Measurements from ENCODE around the gene EFCAB9. TPM values are rescaled to one million over a fixed set of nuclear protein-coding genes. Genes with fewer than 3 reads are reported as not detected.

The EFCAB9 gene
- total RNA-seq, 4 donors from 2014 or later: not detected

DNA sequence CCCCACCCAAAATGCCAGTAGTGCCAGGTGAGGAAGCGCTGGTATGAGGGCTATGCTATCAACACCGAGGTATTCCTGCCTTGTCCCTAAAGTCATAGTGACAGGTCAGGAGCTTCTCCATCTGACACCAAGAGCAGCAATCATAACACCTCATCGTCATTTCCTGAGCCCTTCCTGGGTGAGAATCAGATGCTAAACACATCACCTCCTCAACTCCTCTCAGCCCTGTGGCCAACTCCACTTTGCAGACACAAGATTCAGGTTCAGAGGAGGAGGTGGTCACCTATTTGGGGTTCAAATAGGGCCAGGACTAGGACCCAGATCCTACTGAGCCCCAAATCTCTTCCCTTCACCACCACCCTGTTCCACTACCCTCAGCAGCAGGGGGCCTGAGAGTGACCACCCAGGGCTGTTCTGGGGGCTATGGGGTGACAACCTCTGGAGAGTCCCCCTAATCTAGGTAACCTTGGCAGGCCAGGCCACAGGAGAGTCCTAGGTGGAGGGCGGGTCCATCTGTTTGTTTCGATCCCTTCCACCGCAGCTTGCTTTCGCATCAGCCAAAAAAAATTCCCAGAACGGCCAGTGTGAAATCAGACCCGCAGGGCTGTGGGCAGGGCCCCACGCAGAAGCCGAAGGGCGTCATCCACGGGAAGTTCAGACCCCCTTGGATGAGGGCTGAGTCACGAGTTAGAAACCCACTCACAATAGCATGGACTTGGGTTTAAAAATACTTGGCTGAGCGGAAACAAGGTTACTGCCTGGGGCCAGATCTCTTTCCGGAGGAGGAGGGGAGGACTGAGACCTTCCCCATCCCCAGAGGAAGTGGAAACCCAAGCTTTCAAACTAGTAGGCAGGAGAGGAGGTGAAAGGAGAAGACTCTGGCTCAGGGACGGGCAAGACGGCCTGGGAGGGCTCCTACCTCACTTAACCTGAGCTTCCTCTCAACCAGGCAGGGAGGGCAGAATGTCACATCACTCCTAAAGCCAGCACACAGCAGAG lies 14.7 kb upstream of the EFCAB9 start:
- peak overlapping the region; percentile 22 for H3K4me3 ChIP-seq

GRCh38 chr5:172180936-172181335 lies 13.0 kb upstream of the EFCAB9 start:
- no peak for DNase-seq (ENCODE audit: low spot score in 2 of 2)
- Histone ChIP-seq H3K27ac (no peak overlapping the region), H3K27me3 (no peaks in the 10 kb centered on the region), H3K4me1 (peaks cover 22% of the 10 kb centered on the region), H3K9me3 (no peaks in the 10 kb centered on the region), H3K36me3 (no peaks in the 10 kb centered on the region), H3K4me3 (no peak overlapping the region)
- 95% methylated on average over 9 of the region's 9 CpGs for WGBS
- TF ChIP-seq CTCF (IDR thresholded peaks at IDR 0.05): no peak
- TF ChIP-seq POLR2A (IDR thresholded peaks at IDR 0.05): no peak
- no peak for TF ChIP-seq EP300 (IDR thresholded peaks at IDR 0.05)
- TF ChIP-seq POLR2AphosphoS5 (IDR thresholded peaks at IDR 0.05): no peak

More for the DNA sequence above, 14.7 kb upstream of the EFCAB9 start:
- no peaks in the 10 kb centered on the region for H3K36me3 ChIP-seq
- WGBS: 55% methylated on average over 17 of the region's 18 CpGs
- H3K9me3 ChIP-seq: no peaks in the 10 kb centered on the region
- no peaks in the 10 kb centered on the region for H3K27me3 ChIP-seq
- H3K27ac ChIP-seq: peak overlapping the region; percentile 39
- peaks cover 29% of the 10 kb centered on the region for H3K4me1 ChIP-seq
- no peak for TF ChIP-seq POLR2A (IDR thresholded peaks at IDR 0.05)
- TF ChIP-seq CTCF (IDR thresholded peaks at IDR 0.05): no peak
- TF ChIP-seq POLR2AphosphoS5 (IDR thresholded peaks at IDR 0.05): no peak
- TF ChIP-seq EP300 (IDR thresholded peaks at IDR 0.05): no peak
- no peak for DNase-seq (ENCODE audit: low spot score in 2 of 2)

DNA sequence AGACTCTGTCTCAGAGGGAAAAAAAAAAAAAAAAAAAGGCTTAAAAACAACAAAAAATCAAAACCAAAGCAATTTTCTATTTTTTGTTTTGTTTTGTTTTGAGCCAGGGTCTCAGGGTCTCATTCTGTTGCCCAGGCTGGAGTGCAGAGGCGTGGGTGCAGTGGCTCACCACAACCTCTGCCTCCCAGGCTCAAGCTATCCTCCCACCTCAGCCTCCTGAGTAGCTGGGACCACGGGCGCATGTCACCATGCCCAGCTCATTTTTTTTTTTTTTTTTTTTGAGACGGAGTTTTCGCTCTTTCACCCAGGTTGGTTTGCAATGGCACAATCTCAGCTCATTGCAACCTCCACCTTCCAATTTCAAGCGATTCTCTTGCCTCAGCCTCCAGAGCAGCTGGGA lies 11.7 kb upstream of the EFCAB9 start:
- Histone ChIP-seq H3K4me1 (peaks cover 33% of the 10 kb centered on the region), H3K4me3 (no peak overlapping the region), H3K27ac (no peak overlapping the region), H3K36me3 (no peaks in the 10 kb centered on the region), H3K9me3 (no peaks in the 10 kb centered on the region), H3K27me3 (no peaks in the 10 kb centered on the region)
- DNase-seq (ENCODE audit: low spot score in 2 of 2): no peak
- TF ChIP-seq EP300 (IDR thresholded peaks at IDR 0.05): no peak
- TF ChIP-seq CTCF (IDR thresholded peaks at IDR 0.05): no peak
- no peak for TF ChIP-seq POLR2AphosphoS5 (IDR thresholded peaks at IDR 0.05)
- no peak for TF ChIP-seq POLR2A (IDR thresholded peaks at IDR 0.05)
- 91% methylated on average over 6 of the region's 6 CpGs for WGBS

GRCh38 chr5:172183881-172184280 lies 10.1 kb upstream of the EFCAB9 start:
- DNase-seq (ENCODE audit: low spot score in 2 of 2): no peak
- Histone ChIP-seq H3K4me3 (no peak overlapping the region), H3K36me3 (no peaks in the 10 kb centered on the region), H3K9me3 (no peaks in the 10 kb centered on the region), H3K27me3 (no peaks in the 10 kb centered on the region), H3K27ac (no peak overlapping the region), H3K4me1 (peaks cover 43% of the 10 kb centered on the region)
- TF ChIP-seq EP300 (IDR thresholded peaks at IDR 0.05) (no peak), CTCF (IDR thresholded peaks at IDR 0.05) (no peak), POLR2AphosphoS5 (IDR thresholded peaks at IDR 0.05) (no peak), POLR2A (IDR thresholded peaks at IDR 0.05) (no peak)
- 95% methylated on average over 4 of the region's 4 CpGs for WGBS

DNA sequence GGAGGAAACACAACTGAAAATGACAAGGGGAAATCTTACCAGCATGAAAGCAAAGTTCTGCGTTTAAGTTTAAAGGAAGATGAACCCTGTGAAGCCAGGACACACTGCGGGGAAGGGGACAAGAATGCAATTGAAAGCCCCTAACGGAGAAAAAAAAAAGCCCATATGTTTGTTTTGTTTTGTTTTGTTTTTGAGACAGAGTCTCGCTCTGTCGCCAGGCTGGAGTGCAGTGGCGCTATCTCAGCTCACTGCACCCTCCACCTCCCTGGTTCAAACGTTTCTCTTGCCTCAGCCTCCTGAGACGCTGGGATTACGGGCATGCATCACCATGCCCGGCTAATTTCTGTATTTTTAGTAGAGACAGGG lies 8.9 kb upstream of the EFCAB9 start:
- Histone ChIP-seq H3K4me3 (peak overlapping the region; percentile 83), H3K36me3 (no peaks in the 10 kb centered on the region), H3K9me3 (no peaks in the 10 kb centered on the region), H3K27ac (peak overlapping the region; percentile 8), H3K4me1 (peaks cover 31% of the 10 kb centered on the region), H3K27me3 (no peaks in the 10 kb centered on the region)
- 72% methylated on average over 10 of the region's 10 CpGs for WGBS
- no peak for TF ChIP-seq POLR2A (IDR thresholded peaks at IDR 0.05)
- TF ChIP-seq EP300 (IDR thresholded peaks at IDR 0.05): no peak
- TF ChIP-seq CTCF (IDR thresholded peaks at IDR 0.05): no peak
- TF ChIP-seq POLR2AphosphoS5 (IDR thresholded peaks at IDR 0.05): no peak
- DNase-seq (ENCODE audit: low spot score in 2 of 2): no peak

Data from suprapubic skin (tissue), 4 donors.